ENCODE measurements around the gene IGF2BP2.

DNA sequence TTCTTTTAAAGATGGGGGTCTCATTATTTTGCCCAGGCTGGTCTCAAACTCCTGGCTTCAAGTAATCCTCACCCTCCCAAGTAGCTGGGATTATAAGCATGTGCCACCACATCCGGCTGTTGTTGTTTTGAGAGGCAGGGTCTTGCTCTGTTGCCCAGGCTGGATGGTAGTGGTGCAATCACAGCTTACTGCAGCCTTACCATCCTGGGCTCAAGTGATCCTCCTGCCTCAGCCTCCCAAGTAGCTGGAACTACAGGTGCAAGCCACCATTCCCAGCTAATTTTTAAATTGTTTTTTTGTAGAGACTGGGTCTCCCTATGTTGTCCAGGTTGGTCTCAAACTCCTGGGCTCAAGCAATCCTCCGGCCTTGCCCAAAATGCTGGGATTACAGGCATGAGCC lies 133.2 kb downstream of the IGF2BP2 start:
- TF ChIP-seq, protein P1, sequence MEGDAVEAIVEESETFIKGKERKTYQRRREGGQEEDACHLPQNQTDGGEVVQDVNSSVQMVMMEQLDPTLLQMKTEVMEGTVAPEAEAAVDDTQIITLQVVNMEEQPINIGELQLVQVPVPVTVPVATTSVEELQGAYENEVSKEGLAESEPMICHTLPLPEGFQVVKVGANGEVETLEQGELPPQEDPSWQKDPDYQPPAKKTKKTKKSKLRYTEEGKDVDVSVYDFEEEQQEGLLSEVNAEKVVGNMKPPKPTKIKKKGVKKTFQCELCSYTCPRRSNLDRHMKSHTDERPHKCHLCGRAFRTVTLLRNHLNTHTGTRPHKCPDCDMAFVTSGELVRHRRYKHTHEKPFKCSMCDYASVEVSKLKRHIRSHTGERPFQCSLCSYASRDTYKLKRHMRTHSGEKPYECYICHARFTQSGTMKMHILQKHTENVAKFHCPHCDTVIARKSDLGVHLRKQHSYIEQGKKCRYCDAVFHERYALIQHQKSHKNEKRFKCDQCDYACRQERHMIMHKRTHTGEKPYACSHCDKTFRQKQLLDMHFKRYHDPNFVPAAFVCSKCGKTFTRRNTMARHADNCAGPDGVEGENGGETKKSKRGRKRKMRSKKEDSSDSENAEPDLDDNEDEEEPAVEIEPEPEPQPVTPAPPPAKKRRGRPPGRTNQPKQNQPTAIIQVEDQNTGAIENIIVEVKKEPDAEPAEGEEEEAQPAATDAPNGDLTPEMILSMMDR (IDR thresholded peaks at IDR 0.05; ENCODE audit: low read length), result no peak
- TF ChIP-seq EZH2 (optimal IDR thresholded peaks at IDR 0.05; ENCODE audit: low read depth, low read length), result no peak
- TF ChIP-seq EZH2phosphoT487 (IDR thresholded peaks at IDR 0.05; ENCODE audit: low read length), result no peak

All from MM.1S (cell line).